ENCODE data around the gene SEC22A. TPM values are rescaled to one million over a fixed set of nuclear protein-coding genes. Genes with fewer than 3 reads are reported as not detected.

SEC22A gene
- total and polyA plus RNA-seq, 2 experiments from 2014 or later: 8.8 to 12.3 TPM

DNA sequence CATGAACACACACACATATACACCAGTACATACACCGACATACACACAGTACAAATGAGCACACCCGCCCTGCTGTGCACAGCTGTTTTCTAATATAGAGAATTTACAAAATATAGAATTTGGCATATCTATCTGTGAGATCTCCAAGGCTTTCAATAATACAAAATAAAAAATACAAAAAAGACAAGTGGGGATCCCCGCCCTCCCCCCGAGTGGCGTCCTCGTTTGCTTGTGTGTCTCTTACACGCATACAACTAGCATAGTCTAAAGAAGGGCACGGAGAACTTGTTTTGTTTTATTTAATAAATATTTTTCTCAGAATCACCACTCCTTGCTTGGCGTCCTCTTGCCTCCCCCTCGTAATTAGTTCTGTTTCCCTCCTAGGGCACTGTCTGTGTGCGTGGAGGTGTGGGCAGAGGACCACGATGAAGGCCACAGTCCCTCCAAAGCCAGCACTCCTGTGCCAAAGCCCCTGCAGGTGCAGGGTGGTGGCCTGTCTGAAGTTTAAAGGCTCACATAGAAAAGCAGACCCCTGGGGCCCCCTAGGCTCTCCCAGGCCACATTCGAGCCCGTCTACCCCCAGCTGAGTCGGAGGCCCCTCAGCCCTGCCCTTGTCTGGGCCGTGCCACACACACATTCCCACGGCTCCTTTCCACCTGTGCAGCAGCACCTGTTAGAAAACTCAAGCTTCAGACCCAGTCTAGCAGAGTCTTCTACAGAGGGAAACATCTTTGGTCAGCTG is 82.1 kb downstream of the SEC22A start:
- H3K4me3 ChIP-seq: no peak overlapping the region
- H3K4me1 ChIP-seq (ENCODE audit: low read depth): no peaks in the 10 kb centered on the region
- no peaks in the 10 kb centered on the region for H3K27me3 ChIP-seq
- H3K36me3 ChIP-seq: peaks cover 16% of the 10 kb centered on the region
- no peak overlapping the region for H3K27ac ChIP-seq
- TF ChIP-seq, protein P1, sequence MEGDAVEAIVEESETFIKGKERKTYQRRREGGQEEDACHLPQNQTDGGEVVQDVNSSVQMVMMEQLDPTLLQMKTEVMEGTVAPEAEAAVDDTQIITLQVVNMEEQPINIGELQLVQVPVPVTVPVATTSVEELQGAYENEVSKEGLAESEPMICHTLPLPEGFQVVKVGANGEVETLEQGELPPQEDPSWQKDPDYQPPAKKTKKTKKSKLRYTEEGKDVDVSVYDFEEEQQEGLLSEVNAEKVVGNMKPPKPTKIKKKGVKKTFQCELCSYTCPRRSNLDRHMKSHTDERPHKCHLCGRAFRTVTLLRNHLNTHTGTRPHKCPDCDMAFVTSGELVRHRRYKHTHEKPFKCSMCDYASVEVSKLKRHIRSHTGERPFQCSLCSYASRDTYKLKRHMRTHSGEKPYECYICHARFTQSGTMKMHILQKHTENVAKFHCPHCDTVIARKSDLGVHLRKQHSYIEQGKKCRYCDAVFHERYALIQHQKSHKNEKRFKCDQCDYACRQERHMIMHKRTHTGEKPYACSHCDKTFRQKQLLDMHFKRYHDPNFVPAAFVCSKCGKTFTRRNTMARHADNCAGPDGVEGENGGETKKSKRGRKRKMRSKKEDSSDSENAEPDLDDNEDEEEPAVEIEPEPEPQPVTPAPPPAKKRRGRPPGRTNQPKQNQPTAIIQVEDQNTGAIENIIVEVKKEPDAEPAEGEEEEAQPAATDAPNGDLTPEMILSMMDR (IDR thresholded peaks at IDR 0.05; ENCODE audit: low read depth, low read length): no peak
- H3K9me3 ChIP-seq (ENCODE audit: low read depth): no peaks in the 10 kb centered on the region
- DNase-seq (ENCODE audit: low read depth in 1 of 2, low spot score in 1 of 2): no peak

- Histone ChIP-seq H3K27ac (no peak overlapping the region), H3K36me3 (peaks cover 21% of the 10 kb centered on the region), H3K4me1 (ENCODE audit: low read depth) (no peaks in the 10 kb centered on the region), H3K9me3 (ENCODE audit: low read depth) (no peaks in the 10 kb centered on the region), H3K4me3 (no peak overlapping the region), H3K27me3 (no peaks in the 10 kb centered on the region)
- no peak for DNase-seq (ENCODE audit: low read depth in 1 of 2, low spot score in 1 of 2)
- TF ChIP-seq, protein P1 (IDR thresholded peaks at IDR 0.05; ENCODE audit: low read depth, low read length): no peak
Observed at GRCh38 chr3:123284399-123285010, 82.8 kb downstream of the SEC22A start.

DNA sequence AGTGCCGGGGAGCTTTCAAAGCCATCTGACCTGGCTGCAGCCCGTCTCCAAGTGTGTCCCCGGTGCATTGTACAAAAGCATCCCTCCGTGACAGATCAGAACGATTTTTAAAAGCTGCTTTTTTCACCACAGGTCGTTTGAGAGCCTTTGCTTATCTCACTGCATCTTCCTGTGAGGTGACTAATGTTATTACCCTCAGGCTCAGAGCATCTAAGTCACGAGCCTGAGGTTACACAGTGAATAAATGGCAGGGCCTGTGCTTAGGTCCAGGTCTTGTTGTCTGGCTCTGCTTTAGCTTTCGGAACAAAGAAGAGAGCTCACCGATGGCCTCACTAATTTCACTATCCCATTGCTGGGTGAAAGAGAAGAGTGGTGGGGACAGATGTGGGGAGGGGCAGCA is 83.3 kb downstream of the SEC22A start:
- no peak for DNase-seq (ENCODE audit: low read depth in 1 of 2, low spot score in 1 of 2)
- H3K27ac ChIP-seq: no peak overlapping the region
- no peaks in the 10 kb centered on the region for H3K4me1 ChIP-seq (ENCODE audit: low read depth)

GRCh38 chr3:123285479-123285878 is 83.7 kb downstream of the SEC22A start:
- Histone ChIP-seq H3K27me3 (no peaks in the 10 kb centered on the region), H3K9me3 (ENCODE audit: low read depth) (no peaks in the 10 kb centered on the region), H3K27ac (no peak overlapping the region), H3K36me3 (peaks cover 22% of the 10 kb centered on the region), H3K4me1 (ENCODE audit: low read depth) (no peaks in the 10 kb centered on the region), H3K4me3 (no peak overlapping the region)
- TF ChIP-seq, protein P1 (IDR thresholded peaks at IDR 0.05; ENCODE audit: low read depth, low read length): no peak
- no peak for DNase-seq (ENCODE audit: low read depth in 1 of 2, low spot score in 1 of 2)

More for the DNA sequence above, 83.3 kb downstream of the SEC22A start:
- Histone ChIP-seq H3K36me3 (peaks cover 21% of the 10 kb centered on the region), H3K27me3 (no peaks in the 10 kb centered on the region), H3K9me3 (ENCODE audit: low read depth) (no peaks in the 10 kb centered on the region), H3K4me3 (no peak overlapping the region)
- TF ChIP-seq, protein P1 (IDR thresholded peaks at IDR 0.05; ENCODE audit: low read depth, low read length): no peak

GRCh38 chr3:123285931-123286307 is 84.2 kb downstream of the SEC22A start:
- Histone ChIP-seq H3K4me1 (ENCODE audit: low read depth) (no peaks in the 10 kb centered on the region), H3K27me3 (no peaks in the 10 kb centered on the region), H3K27ac (no peak overlapping the region), H3K36me3 (peaks cover 27% of the 10 kb centered on the region), H3K9me3 (ENCODE audit: low read depth) (no peaks in the 10 kb centered on the region), H3K4me3 (no peak overlapping the region)
- no peak for DNase-seq (ENCODE audit: low read depth in 1 of 2, low spot score in 1 of 2)
- TF ChIP-seq, protein P1 (IDR thresholded peaks at IDR 0.05; ENCODE audit: low read depth, low read length): no peak

All from cardiac muscle cell (in vitro differentiated cells and primary cell).